ENCODE measurements around the gene ATAD3B. TPM values are rescaled to one million over a fixed set of nuclear protein-coding genes. Genes with fewer than 3 reads are reported as not detected.
A peak's percentile ranks its signal among the peaks of the same experiment; 100 is the strongest.

The ATAD3B gene
- 38.5 to 43.6 TPM (median 39.2 TPM) in 3 replicates for total RNA-seq

GRCh38 chr1:1471389-1472052 lies at the start of gene ATAD3B:
Gene ATAD3B, plus strand, starts transcription at chr1:1471765. Its CDS starts 120 bp downstream, at chr1:1471885.
- no peak for TF ChIP-seq CTCF (IDR thresholded peaks at IDR 0.05; ENCODE audit: unreplicated experiment)
- H3K9me3 Mint-ChIP-seq: peaks cover 3% of the 10 kb centered on the region
- peaks cover 20% of the 10 kb centered on the region for H3K4me1 Mint-ChIP-seq
- peak within 1 kb of the TSS; percentile 98 for H3K27ac Mint-ChIP-seq
- H3K36me3 Mint-ChIP-seq: no peaks in the 10 kb centered on the region
- peak within 1 kb of the TSS; percentile 90 for H3K4me3 Mint-ChIP-seq
- H3K27me3 Mint-ChIP-seq (ENCODE audit: low read depth): no peaks in the 10 kb centered on the region
- peak; percentile 85 to 90 for DNase-seq (ENCODE audit: low spot score in 2 of 2, unreplicated experiment in 2 of 2)

- no peak for TF ChIP-seq CTCF (IDR thresholded peaks at IDR 0.05; ENCODE audit: unreplicated experiment)
- Mint-ChIP-seq H3K27ac (peak overlapping the region; percentile 96), H3K4me1 (peaks cover 45% of the 10 kb centered on the region), H3K9me3 (no peaks in the 10 kb centered on the region), H3K36me3 (no peaks in the 10 kb centered on the region), H3K27me3 (ENCODE audit: low read depth) (no peaks in the 10 kb centered on the region), H3K4me3 (no peak overlapping the region)
- no peak for DNase-seq (ENCODE audit: low spot score in 2 of 2, unreplicated experiment in 2 of 2)
Measured at GRCh38 chr1:1421907-1422464, 49.6 kb upstream of the ATAD3B start.

GRCh38 chr1:1422465-1423244 lies 48.9 kb upstream of the ATAD3B start:
- DNase-seq (ENCODE audit: low spot score in 2 of 2, unreplicated experiment in 2 of 2): peak in 1 of 2 experiments; percentile 50
- no peak overlapping the region for H3K4me3 Mint-ChIP-seq
- H3K9me3 Mint-ChIP-seq: no peaks in the 10 kb centered on the region
- H3K27me3 Mint-ChIP-seq (ENCODE audit: low read depth): no peaks in the 10 kb centered on the region
- no peak for TF ChIP-seq CTCF (IDR thresholded peaks at IDR 0.05; ENCODE audit: unreplicated experiment)
- peak overlapping the region; percentile 96 for H3K27ac Mint-ChIP-seq
- H3K4me1 Mint-ChIP-seq: peaks cover 39% of the 10 kb centered on the region
- H3K36me3 Mint-ChIP-seq: no peaks in the 10 kb centered on the region

GRCh38 chr1:1423245-1423597 lies 48.3 kb upstream of the ATAD3B start:
- no peaks in the 10 kb centered on the region for H3K27me3 Mint-ChIP-seq (ENCODE audit: low read depth)
- H3K36me3 Mint-ChIP-seq: no peaks in the 10 kb centered on the region
- TF ChIP-seq CTCF (IDR thresholded peaks at IDR 0.05; ENCODE audit: unreplicated experiment): no peak
- H3K9me3 Mint-ChIP-seq: no peaks in the 10 kb centered on the region
- H3K4me1 Mint-ChIP-seq: peaks cover 36% of the 10 kb centered on the region
- peak overlapping the region; percentile 96 for H3K27ac Mint-ChIP-seq
- H3K4me3 Mint-ChIP-seq: no peak overlapping the region
- DNase-seq (ENCODE audit: low spot score in 2 of 2, unreplicated experiment in 2 of 2): no peak

- H3K4me3 Mint-ChIP-seq: no peak overlapping the region
- peaks cover 37% of the 10 kb centered on the region for H3K4me1 Mint-ChIP-seq
- no peaks in the 10 kb centered on the region for H3K27me3 Mint-ChIP-seq (ENCODE audit: low read depth)
- peak overlapping the region; percentile 77 for H3K27ac Mint-ChIP-seq
- TF ChIP-seq CTCF (IDR thresholded peaks at IDR 0.05; ENCODE audit: unreplicated experiment): no peak
- H3K9me3 Mint-ChIP-seq: no peaks in the 10 kb centered on the region
- H3K36me3 Mint-ChIP-seq: no peaks in the 10 kb centered on the region
- no peak for DNase-seq (ENCODE audit: low spot score in 2 of 2, unreplicated experiment in 2 of 2)
Measured at GRCh38 chr1:1424707-1425106, 46.9 kb upstream of the ATAD3B start.

Measured in mesothelial cell of epicardium (in vitro differentiated cells).